SHP77 treated with DMSO at 0.1 percent for 48 hours (cell line): ENCODE results near the gene ZSCAN21.
"Not testable (repeated sequence)": the region's sequence is repeated elsewhere in the genome, so short reads cannot be mapped to it uniquely, and the experiment has no call there.

Source experiments
- DNase-seq: peaks from one replicate; lab custom pipeline; 2025; lab: John Stamatoyannopoulos, UW

ZSCAN21 gene

GRCh38 chr7:100049441-100050291 lies at the start of gene ZSCAN21:
TSS of gene ZSCAN21 (plus strand) at chr7:100049774. CDS start at chr7:100057007, 7,233 bp downstream.
- peak; percentile 54 for DNase-seq

DNA sequence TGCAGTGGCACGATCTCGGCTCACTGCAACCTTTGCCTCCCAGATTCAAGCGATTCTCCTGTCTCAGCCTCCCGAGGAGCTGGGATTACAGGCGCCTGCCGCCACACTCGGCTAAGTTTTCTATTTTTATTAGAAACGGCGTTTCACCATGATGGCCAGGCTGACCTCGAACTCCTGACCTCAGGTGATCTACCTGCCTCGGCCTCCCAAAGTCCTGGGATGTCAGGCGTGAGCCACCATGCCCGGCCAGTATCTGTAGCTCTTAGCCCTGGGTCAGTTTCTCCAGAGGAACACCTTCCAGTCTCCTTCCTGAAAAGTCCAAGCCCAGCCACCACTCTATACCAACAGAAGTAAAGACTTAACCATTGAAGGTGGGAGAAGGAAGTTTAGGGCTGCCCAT lies 49.3 kb upstream of the ZSCAN21 start:
- DNase-seq: no peak

GRCh38 chr7:100003711-100004661 lies 45.6 kb upstream of the ZSCAN21 start:
- DNase-seq: peak; percentile 91

GRCh38 chr7:100007887-100008286 lies 41.7 kb upstream of the ZSCAN21 start:
- no peak for DNase-seq

DNA sequence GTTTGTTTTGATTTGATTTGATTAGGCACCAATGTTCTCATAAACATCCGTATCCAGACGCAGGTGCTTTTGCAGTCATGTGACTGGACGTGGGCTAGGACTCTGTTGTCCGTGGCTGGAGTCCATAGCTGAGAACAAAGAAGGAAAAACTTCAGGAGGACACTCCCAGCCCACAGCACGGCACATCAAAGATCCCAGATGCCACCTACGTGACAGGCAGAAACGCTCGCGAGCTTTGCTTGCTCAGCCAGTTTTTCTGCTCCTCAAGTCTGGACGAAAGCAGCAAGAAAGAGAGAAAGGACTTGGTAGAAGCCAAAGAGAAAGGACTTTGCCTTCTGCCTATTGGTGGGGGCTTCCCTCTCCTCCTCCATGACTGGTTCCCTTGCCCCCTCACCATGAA lies 41.0 kb upstream of the ZSCAN21 start:
- DNase-seq: no peak

DNA sequence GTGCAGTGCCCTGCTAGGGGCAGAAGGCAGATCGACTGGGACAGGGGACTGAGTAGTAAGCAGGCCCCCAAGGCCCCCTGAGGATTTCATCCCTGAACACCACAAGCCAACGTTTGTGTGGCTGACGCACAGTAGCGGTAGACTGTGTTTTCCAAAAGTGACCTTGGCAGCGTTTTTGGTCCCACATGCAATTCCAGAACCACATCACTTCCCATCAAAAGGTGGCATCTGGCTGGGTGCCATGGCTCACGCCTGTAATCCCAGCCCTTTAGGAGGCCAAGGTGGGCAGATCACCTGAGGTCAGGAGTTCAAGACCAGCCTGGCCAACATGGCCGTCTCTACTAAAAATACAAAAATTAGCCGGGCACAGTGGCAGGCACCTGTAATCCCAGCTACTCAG lies 39.6 kb upstream of the ZSCAN21 start:
- DNase-seq: not testable (repeated sequence)

- DNase-seq: no peak
These were observed 38.7 kb upstream of the ZSCAN21 start for GRCh38 chr7:100010901-100011300.

- no peak for DNase-seq
These were observed 38.1 kb upstream of the ZSCAN21 start for GRCh38 chr7:100011516-100011915.

DNA sequence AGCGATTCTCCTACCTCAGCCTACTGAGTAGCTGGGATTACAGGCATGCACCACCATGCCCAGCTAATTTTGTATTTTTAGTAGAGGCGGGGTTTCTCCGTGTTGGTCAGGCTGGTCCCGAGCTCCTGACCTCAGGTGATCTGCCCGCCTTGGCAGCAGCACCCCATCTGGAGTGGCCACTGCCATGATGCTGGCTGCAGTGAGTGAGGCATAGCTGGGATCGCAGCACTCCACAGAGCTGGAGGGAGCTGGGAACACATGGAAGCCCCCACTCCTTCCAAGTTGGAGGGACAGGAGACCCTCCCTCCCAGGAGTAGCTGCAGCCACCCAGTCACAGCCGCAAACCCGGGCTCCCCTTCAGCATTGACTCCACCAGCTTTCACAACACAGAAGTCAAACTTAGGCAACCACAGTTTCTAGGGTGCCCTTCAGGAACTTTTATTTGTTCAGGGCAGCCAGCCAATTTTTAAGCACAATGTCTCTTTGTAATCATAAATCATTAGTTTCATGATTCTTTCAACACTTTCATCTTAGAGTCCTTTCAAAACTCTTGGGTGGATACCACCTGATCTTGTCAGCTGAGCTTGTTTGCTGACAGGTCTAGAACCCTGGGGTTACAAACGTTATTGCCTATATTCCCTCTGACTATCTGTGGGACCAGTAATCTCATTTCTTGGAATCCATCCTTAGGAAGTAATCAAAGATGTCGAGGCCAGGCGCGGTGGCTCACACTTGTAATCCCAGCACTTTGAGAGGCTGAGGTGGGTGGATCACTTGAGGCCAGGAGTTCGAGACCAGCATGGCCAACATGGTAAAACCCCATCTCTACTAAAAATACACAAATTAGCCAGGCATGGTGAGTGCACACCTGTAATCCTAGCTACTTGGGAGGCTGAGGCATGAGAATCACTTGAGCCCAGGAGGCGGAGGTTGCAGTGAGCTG lies 36.9 kb upstream of the ZSCAN21 start:
- DNase-seq: not testable (repeated sequence)

DNA sequence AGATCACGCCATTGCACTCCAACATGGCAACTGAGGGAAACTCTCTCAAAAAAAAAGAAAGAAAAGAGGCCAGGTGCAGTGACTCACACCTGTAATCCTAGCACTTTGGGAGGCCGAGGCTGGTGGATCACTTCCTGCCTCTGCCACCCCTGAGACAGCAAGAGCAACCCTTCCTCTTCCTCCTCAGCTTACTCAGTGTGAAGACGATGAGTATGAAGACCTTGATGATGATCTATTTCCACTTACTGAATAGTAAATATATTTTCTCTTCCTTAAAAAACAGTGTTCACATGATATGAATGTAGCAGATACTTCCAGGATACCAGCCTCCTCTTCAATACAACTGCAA lies 36.3 kb upstream of the ZSCAN21 start:
- no peak for DNase-seq

GRCh38 chr7:100015232-100016214 lies 34.1 kb upstream of the ZSCAN21 start, which contains the start of gene ZKSCAN1:
TSS of gene ZKSCAN1 (plus strand) at chr7:100015596. CDS start at chr7:100023507, 7,911 bp downstream.
- DNase-seq: peak; percentile 86

- DNase-seq: no peak
These were observed 33.2 kb upstream of the ZSCAN21 start for GRCh38 chr7:100016215-100016901.

- DNase-seq: no peak
These were observed 32.3 kb upstream of the ZSCAN21 start for GRCh38 chr7:100017300-100017699.

DNA sequence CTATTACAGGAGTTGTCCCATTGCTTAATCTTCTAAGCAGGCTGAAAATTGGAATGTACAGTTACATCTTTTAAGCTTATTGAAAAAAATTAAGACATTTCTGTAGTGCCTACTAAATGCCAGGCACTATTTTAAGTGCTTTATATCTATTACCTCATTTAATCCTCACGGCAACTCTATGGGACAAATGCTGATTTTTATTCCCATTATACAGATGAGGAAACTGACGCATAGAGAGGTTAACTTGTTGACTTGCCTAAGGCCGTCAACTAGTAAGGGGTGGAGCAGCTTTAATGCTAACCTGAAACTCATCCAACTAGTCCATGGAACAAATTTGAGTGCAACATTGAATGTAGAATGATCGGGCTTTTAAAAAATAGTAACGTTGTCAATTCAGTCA lies 31.7 kb upstream of the ZSCAN21 start:
- DNase-seq: no peak

GRCh38 chr7:100019908-100020307 lies 29.7 kb upstream of the ZSCAN21 start:
- DNase-seq: no peak

DNA sequence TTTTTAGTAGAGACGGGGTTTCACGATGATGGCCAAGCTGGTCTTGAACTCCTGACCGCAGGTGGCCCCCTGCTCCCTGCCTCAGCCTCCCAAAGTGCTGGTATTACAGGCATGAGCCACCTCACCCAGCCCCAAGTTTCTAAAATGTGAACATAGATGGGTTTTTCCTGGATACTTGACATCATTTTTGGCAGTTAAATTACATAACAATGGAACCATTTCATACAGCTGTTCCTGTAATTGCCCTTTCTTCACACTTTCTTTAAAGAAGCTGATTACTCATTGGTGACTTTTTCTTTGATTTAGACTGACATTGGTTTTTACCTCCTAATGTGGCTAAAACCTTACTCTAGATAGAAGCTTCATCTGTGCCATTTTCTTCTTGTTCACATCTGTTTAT lies 28.3 kb upstream of the ZSCAN21 start:
- no peak for DNase-seq

GRCh38 chr7:100022621-100023020 lies 27.0 kb upstream of the ZSCAN21 start:
- DNase-seq: no peak

- DNase-seq: no peak
These were observed 26.0 kb upstream of the ZSCAN21 start for GRCh38 chr7:100023526-100023925.

GRCh38 chr7:100024020-100024619 lies 25.5 kb upstream of the ZSCAN21 start:
- DNase-seq: no peak
